ENCODE measurements around the gene SAP25.
"Not testable (repeated sequence)": the region's sequence is repeated elsewhere in the genome, so short reads cannot be mapped to it uniquely, and the experiment has no call there.

SAP25 gene

GRCh38 chr7:100528108-100528866, 45.4 kb downstream of the SAP25 start:
- DNase-seq = not testable (repeated sequence)

DNA sequence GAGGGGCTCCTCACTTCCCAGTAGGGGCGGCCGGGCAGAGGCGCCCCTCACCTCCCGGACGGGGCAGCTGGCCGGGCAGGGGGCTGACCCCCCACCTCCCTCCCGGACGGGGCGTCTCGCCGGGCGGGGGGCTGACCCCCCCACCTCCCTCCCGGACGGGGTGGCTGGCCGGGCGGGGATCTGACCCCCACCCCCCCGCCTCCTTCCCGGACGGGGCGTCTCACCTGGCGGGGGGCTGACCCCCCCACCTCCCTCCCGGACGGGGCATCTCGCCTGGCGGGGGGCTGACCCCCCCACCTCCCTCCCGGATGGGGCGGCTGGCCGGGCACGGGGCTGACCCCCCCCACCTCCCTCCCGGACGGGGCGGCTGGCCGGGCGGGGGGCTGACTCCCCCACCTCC, 50.5 kb downstream of the SAP25 start:
- not testable (repeated sequence) for DNase-seq

Data from NCI-H748 treated with DMSO at 0.1 percent for 48 hours (cell line).